HG02798 (cell line): ENCODE results near the gene PUS3.
"Not testable (repeated sequence)": the region's sequence is repeated elsewhere in the genome, so short reads cannot be mapped to it uniquely, and the experiment has no call there.

Source experiments
- ATAC-seq: cut with Tn5 transposase; IDR thresholded peaks from one replicate; pipeline ENCODE4 v1.9.1; 2021; ENCODE audit warnings: mild to moderate bottlenecking; ENCODE audit not compliant: unreplicated experiment, poor library complexity

Gene PUS3

DNA sequence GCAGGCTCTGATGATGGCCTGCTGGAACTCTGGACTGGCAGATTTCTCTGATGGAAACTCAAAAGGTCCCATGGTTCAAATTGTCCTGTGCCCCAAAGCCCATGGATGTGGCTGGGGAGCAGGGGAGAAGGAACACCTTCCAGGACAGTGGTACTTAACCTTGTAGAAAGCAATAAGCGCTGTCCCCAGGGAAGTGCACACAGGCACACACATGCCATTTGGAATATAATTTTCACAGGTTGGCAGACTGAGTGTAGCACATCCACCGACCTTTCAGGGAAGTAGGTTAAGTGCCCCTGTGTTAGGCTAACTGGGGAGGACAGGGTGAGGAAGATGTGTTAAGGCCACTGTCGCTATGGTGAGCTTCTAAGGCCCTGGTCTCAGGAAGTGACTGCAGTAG, 19.1 kb upstream of the PUS3 start:
- ATAC-seq, result no peak

DNA sequence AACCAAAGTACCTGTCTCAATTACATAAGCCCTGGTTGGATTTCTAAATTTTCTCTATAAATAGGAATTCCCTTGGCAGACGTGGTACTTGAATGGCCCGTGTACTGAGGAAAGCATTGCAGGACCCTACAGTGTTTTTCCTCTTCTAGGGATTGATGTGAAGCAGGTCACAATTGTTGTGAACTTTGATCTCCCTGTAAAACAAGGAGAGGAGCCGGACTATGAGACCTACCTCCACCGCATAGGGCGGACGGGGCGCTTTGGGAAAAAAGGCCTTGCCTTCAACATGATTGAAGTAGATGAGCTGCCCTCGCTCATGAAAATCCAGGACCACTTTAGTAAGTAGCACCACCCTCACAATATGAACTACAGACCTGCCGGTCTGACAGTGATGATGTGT, 18.0 kb upstream of the PUS3 start:
- no peak for ATAC-seq

DNA sequence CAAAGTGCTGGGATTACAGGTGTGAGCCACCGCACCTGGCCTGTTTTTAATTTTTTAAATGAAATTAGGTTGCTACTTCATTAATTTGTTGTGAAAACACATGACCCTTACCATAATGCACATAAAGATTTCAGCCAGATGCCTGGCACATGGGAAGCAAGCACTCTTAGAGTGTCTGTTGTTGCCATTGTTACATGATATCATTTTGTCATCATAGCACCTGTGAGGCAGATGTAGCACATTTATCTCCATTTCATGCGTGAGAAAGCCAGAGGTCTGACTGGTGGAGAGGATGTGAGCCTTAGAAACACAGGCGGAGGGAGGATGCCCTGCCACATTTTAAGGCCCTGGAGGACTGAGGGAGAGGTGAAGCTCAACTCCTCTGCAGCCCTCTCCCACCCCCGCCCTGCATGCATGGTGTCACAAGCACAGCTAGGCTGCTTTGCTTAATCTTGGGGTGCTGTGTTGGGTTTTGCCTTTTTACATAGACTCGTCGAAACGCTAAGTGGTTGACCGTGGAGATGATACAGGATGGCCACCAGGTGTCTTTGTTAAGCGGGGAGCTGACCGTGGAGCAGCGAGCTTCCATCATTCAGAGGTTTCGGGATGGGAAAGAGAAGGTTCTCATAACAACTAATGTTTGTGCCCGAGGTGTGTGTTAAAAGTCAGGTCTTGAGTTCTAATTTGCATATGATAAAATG, 15.3 kb upstream of the PUS3 start:
- ATAC-seq, result no peak

DNA sequence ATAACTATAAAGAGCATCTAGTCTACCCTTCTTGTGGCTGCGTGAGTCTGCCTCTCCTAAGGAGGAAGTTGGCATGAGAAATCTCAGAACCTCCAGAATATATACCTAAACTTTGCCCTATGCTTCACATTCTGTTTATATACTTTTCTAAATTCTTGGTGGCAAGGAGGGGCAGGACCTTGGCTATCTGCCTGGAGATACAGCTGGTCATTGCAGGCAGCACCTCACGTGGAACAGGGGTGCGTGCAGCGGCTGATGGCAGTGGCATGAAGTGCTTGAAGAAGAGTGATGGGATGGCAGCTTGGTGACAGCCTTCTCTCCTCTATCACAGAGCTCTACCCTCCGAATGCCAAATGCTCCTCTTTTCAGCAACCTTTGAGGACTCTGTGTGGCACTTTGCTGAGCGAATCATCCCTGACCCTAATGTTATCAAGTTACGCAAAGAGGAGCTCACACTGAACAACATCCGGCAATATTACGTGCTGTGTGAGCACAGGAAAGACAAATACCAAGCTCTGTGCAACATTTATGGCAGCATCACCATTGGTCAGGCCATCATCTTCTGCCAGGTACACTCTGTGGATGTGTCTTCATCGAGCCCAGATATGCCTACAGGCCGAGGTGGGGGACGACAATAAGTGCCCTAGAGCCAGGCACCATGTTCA, 13.8 kb upstream of the PUS3 start:
- ATAC-seq, result no peak

DNA sequence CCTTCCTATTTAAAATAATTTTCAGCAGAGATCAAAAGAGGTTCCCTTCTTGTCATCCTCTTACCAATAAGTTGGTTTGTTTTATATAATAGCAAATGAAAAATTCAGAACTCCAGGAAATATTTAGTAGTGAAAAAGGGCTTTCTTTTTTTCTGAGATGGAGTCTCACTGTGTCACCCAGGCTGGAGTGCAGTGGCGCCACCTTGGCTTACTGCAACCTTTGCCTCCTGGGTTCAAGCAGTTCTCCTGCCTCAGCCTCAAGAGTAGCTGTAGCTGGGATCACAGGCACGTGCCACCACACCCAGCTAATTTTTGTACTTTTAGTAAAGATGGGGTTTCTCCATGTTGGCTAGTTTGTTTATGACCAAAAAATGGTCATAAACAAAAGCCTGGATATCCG, 11.6 kb upstream of the PUS3 start:
- ATAC-seq, result not testable (repeated sequence)

DNA sequence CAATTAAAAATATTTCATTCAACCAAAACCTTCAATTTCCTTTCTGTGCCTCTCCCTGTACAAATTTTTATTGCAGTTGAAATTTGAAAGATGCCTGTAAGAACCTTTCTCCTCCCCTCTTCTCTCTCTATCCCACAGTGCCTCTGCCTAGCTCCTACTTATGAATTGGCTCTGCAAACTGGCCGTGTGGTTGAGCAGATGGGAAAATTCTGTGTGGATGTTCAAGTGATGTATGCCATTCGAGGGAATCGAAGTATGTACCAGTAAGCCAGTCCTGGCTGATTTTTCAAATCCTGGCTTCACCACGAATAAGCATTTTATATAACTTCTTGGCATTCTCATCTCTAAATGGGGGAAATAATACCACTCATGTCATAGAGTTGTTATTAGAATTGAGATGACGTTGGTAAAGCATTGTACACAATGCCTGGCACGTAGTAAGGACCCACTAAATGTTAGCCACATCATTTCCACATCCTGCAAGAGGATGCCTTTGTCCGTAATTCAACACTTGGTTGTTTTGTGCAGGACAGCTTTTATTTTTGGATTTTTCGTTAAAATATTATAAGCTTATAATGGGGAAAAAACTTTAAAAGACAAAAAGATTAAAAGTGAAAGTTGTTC, 7.3 kb upstream of the PUS3 start:
- ATAC-seq, result no peak

DNA sequence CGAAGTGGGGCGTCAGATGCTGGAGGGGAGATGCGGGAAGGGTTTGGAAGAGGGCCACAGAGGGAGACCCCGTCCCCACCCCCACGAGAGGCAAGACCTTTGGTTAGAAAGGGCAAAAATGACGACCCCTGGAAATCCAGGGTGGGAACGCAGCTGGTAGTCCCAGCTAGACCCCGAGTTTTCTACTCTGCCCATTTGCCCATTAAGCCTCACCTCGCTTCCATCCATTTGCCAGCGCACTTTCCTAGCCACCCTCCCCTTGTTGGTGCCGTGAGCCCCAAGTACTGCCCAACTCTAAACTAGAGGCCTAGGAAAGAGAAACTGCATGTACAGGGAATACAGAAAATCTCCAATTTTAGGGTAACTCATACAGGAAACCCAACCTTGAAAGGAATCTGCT, 1.7 kb upstream of the PUS3 start:
- no peak for ATAC-seq

DNA sequence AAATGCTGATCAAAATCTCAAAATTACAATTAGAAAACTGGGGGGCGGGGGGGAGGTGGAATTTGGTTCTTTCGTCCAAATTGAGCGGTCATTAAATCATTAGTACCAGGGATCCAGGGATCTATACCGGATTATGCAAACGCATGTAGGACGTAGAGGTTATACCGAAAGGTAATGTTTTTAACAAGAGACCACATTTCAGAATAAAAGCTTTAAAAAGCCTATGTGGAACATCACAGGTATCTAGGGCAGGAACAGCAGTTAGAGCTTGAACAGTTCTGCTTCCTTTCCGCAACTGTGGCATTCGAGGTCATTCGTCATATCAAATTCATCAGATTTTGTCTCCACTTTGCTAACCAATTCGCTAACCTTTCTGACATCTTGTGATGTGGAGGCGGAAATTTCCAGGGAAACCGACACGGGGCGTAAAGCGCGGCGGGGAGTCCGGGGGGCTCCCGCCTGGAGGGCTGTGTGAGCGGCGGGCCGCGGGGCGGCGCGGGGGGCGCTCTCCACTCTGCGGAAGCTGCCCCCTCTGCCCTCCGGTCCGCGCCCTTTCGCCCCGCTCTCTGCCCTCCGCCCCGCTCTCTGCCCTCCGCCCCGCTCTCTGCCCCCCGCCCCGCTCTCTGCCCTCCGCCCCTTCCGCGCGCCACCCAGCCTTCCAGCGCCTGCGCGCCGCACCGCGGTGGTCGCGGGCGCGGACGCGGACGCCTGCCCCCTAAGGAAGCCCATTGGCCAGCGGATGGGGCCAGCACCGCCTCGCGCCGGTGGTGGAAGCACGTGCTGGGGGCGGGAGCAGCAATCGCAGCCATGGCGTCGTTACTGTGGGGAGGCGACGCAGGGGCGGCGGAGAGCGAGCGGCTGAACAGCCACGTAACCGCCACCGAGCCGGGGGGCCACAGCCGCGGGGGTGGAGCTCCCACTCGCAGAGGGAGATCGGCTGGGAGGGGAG, 979 bp upstream of the PUS3 start, which contains the start of gene DDX25:
Gene DDX25 (plus strand): TSS at position 798 of the 949 bp plus-strand sequence. CDS start 10 bp downstream, at position 808.
- no peak for ATAC-seq

DNA sequence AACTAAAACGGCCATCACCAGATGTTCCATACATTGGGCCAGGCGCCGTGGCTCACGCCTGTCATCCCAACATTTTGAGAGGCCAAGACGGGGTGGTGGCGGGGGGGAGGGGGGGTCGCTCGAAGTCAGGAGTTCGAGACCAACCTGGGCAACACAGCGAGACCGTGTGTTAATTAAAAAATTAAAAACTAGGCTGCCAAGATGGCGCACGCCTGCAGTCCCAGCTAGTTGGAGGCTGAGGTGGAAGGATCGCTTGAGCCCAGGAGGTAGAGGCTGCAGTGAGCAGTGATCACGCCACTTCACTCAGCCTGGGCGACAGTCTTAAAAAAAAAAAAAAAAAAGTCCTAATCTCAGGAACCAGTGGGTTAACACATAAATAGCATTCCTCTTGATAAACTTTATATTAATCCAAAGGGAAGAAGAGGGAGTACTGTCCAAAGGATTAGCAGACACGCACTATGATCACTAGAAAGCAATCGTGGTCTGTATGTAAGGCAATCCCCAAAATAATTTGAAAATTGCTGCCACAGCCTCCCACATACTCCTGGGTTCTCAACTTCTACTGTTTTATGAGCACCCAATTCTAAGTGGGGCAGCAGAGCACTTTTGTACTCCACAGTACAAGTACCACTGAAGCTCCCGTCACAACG, 604 bp downstream of the PUS3 start:
- ATAC-seq, result no peak

DNA sequence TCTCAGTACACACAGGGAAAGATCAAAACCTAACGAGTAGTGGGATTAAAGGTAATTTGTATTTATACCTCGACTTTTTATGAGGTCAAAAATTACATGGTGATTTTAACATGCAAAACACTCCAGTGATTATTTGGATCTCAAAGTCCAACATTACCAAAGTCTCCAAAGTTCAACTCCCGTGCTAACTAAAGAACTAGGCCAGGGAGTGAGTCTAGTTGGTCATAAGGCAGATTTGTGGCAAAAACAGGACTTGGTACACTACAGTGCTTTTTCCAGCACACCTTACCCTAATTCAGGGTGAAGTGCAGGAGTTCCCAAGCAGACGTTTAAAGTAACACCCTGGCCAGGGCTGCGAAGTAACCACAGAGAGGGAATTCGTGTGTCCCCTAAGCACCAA, 1.1 kb downstream of the PUS3 start:
- ATAC-seq, result no peak

DNA sequence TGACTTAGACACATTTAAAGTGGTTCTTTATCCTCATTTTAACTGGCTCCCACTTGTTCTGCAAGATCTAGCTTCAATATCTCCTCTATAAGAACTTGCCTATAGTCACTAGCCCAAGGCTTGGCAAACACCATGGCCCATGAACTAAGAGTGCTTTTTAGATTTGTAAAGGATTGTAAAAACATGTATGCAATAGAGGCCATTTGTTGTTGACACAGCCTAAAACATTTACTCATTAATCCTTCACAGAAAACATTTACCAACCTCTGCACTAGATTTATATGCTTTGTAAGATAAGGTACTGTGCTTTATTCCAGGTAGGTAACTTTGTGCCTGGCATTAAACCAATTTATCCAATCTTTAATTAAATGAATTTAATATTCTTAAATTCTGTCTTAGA, 10.0 kb downstream of the PUS3 start:
- ATAC-seq, result no peak

DNA sequence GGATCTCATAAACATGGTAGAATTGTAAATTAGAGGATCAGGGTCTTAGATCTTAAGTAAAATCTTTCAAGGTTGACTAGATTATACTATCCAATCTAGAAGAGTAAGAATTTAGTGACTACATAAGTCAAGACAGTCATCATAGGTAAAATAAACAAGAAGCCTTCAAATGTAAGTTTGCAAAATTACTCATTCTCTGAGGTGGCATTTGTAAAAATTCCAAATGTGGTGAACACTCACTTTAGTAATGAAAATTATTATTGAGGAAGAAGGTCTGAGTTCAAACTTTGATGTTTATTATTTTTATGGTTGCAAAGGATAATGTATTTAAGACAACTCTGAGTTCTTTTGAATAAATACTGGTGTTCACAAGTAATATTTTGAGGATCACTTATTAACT, 10.9 kb downstream of the PUS3 start:
- ATAC-seq, result no peak

DNA sequence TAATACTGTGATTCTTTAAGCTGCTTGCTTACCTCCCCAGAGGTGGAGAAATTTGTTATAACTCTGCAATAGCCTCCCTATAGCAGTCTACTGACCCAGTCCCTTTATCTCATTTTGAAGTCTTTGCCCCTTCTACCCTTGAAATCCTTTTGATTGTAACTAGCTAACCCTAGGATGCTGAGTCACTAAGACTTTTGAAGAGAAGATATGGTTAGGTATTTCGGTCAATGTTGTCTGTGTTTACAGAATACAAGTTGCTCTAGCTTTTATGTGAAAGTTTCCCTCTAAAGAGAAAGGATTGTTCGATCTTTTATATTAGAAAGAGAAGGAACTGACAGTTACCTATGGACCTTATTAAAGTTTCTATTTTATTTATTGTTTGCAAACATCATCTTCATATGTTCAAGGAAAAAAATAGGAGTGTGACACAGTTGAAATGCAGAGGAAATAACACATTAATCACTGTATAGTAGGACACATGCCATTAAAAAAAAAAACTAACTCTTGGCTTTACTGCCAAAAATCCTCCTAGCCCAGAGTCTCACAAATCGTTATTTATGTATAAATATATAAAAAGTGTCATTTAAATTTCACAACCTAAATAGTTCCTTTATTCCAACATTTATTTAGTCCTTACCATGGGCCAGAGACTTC, 12.4 kb downstream of the PUS3 start:
- no peak for ATAC-seq

DNA sequence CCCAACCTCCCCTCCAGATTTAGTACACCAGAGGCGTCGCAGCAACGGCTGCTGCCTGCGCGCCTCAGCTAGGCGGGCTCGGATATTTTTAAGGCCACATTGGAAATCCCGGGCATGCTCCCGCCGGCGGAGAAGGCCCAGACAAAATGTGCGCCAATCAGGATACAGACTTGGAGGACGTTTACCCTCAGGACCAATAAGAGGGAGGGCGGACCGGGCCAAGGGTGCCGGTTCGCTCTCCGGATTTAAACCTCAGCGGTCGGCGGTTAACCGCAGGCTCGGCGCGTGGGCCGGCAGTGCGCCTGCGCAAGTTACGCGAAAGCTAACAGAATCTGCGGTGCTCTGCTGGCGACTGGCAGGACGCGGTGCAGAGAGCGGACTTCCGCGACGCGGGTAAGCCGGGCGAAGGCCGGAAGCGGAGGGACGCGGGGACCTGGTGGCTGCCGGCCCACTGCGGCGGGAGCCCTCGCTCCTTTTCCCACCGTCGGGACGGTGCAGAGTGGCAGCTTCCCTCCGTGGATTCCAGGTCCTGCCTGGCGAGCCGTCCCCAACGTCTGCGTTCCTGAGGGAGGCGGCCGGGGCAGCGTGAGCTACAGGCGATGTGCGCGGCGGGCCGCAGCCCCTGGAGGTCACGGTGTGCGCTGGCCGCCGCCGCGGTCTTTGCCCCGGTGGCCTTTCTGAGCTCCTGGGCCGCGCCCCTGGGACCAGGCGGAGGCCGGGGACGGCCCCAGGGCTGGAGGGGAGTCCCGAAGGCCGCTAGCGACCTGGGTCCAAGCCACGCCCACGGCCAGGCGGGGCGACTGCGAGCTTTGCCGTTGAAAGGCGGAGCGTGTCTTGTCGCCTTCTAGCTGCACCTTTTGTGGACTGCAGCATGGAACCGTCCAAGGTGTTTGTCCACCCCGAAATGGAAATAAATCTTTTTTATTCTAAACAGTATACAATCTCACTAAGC, 15.4 kb downstream of the PUS3 start, which contains the start of gene HYLS1:
Gene HYLS1 (plus strand): TSS at position 296 of the 952 bp plus-strand sequence. CDS start 11,701 bp downstream, outside the sequence.
- ATAC-seq, result peak; percentile 88

DNA sequence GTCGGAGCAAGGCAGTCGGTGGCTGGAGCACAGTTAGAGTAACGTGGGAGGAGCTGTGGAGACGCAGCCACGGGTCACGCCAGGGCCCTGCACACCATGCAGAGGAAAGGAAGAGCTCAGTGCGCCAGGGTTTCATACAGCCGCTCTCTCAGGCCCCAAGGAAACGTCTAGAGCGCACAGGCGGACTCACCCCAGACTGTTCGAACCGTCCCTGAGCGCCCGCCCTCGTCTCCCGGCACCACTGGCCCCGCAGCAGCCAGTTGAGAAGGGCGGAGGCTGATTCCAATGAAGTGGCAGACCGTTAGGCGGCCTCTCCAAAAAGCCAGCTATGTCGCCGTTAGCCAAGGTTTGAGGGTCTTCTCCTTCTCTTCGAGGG, 16.0 kb downstream of the PUS3 start:
- ATAC-seq, result peak; percentile 37

DNA sequence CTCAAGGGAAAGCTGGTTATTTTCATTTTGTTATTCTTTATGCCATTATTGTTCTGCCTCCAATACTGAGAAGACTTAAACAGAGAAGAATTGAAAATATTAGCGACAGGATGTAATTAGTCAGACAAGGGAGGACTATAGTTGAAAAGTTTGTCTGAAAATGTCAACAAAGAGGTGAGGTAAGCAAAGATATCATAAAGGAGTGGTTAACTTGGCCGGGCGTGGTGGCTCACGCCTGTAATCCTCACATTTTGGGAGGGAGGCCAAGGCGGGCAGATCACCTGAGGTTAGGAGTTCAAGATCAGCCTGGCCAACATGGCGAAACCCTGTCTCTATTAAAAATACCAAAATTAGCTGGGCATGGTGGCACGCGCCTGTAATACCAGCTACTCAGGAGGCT, 19.6 kb downstream of the PUS3 start:
- ATAC-seq, result no peak

DNA sequence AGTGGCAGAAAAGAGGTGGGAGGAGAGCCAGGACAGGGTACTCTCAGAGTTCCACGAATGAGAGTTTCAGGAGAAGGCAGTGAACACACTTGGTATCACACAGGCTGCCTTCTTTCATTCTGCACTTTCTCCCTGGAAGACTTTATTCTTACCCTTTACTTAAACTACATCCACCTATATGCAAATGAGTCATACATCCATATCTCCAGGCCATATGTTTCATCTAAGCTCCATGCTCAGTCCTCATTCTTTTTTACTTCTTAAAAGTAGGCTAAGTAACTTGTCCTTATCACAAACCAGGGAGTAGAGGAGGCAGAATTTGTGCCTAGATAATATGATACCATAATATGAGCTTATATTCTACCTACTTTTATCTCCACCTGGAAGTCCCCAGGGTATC, 21.7 kb downstream of the PUS3 start:
- ATAC-seq, result no peak

DNA sequence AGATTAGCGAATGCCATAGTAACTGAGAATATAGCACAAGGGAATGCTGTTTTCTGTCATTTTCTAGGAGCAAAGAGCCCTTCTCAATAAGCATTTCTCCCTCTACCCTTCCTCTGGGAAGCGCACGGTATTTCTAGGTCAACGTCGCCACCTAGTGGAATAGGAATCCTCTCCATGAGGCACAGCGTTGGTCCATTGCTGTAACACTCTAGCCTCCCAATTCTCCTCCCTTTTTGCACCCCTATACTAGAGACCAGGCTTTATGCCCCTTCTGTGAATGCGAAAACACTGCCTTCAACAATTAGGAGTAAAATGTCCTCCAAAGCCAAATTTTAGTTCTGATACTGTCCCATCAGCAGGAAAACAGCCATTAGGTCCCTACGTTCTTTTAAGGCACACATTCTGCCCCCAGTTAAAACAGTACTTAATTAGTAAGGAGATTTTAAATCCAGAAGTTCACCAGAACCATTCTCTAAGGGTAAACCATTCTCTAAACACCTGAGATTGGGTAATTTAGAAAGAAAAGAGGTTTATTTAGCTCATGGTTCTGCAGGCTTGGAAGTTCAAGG, 28.4 kb downstream of the PUS3 start:
- ATAC-seq, result peak; percentile 85
